GM23338 (cell line): ENCODE measurements around the gene S100A5. TPM values are rescaled to one million over a fixed set of nuclear protein-coding genes. Genes with fewer than 3 reads are reported as not detected.
A peak's percentile ranks its signal among the peaks of the same experiment; 100 is the strongest.

Experiments used
- ATAC-seq: fragments of 200-7000 bp; cut with Tn5 transposase; 3 replicates; pipeline ENCODE4 v1.9.1; 2020
- DNase-seq: peaks from one replicate; pipeline ENCODE4 v3.0.0-alpha.2; 2015; ENCODE audit warnings: low spot score
- H2AFZ ChIP-seq: fragments of 200-600 bp; sonication (generic); 2 replicates; pipeline ENCODE4 v1.8.0; 2016; ENCODE audit warnings: antibody characterized with exemption, mild to moderate bottlenecking, moderate library complexity
- H3F3A ChIP-seq: fragments of 200-600 bp; sonication (generic); replicated peaks from 2 replicates; pipeline ENCODE4 v1.8.0; 2017; ENCODE audit warnings: antibody characterized with exemption, mixed run types, low read depth
- H3K27ac ChIP-seq: fragments of 200-600 bp; sonication (generic); 2 replicates; pipeline ENCODE4 v1.6.1; 2016; ENCODE audit warnings: low read depth
- H3K27me3 ChIP-seq: fragments of 200-600 bp; sonication (generic); 2 replicates; pipeline ENCODE4 v1.8.0; 2016; ENCODE audit warnings: mild to moderate bottlenecking, mixed run types, moderate library complexity; ENCODE audit not compliant: insufficient read depth
- H3K36me3 ChIP-seq: fragments of 200-600 bp; sonication (generic); 2 replicates; pipeline ENCODE4 v1.8.0; 2016; ENCODE audit warnings: mild to moderate bottlenecking; ENCODE audit not compliant: insufficient read depth
- H3K4me1 ChIP-seq: fragments of 200-600 bp; sonication (generic); 2 replicates; pipeline ENCODE4 v1.8.0; 2016; ENCODE audit warnings: mild to moderate bottlenecking, moderate library complexity; ENCODE audit not compliant: insufficient read depth
- H3K4me2 ChIP-seq: fragments of 200-600 bp; sonication (generic); 2 replicates; pipeline ENCODE4 v1.7.1; 2017; ENCODE audit warnings: mixed run types
- H3K4me3 ChIP-seq: fragments of 200-600 bp; sonication (generic); 2 replicates; pipeline ENCODE4 v1.6.1; 2016; ENCODE audit warnings: mixed run types
- H3K79me2 ChIP-seq: fragments of 200-600 bp; sonication (generic); replicated peaks from 2 replicates; pipeline ENCODE4 v1.8.0; 2017; ENCODE audit warnings: mild to moderate bottlenecking; ENCODE audit not compliant: insufficient read depth
- H3K9me2 ChIP-seq: fragments of 200-600 bp; sonication (generic); 2 replicates; pipeline ENCODE4 v1.8.0; 2017; ENCODE audit not compliant: insufficient read depth
- H4K20me1 ChIP-seq: fragments of 200-600 bp; sonication (generic); replicated peaks from 2 replicates; pipeline ENCODE4 v1.8.0; 2017; ENCODE audit warnings: mild to moderate bottlenecking; ENCODE audit not compliant: insufficient read depth
- H3K27ac Mint-ChIP-seq: 2 replicates; pipeline ENCODE4 v1.8.0; 2020; ENCODE audit warnings: inconsistent platforms, mild to moderate bottlenecking, moderate library complexity, mixed read lengths
- H3K27me3 Mint-ChIP-seq: 3 replicates; pipeline ENCODE4 v1.8.0; 2022; ENCODE audit warnings: low read depth, mild to moderate bottlenecking, moderate library complexity, mixed read lengths, inconsistent platforms; ENCODE audit not compliant: insufficient read depth, poor library complexity
- H3K36me3 Mint-ChIP-seq: 3 replicates; pipeline ENCODE4 v1.8.0; 2021; ENCODE audit warnings: low read depth, mild to moderate bottlenecking, inconsistent platforms, moderate library complexity, mixed read lengths
- H3K4me1 Mint-ChIP-seq: 3 replicates; pipeline ENCODE4 v1.8.0; 2020; ENCODE audit warnings: mild to moderate bottlenecking, inconsistent platforms, mixed read lengths
- H3K4me3 Mint-ChIP-seq: 3 replicates; pipeline ENCODE4 v1.8.0; 2021; ENCODE audit warnings: moderate library complexity, mild to moderate bottlenecking, inconsistent platforms, mixed read lengths
- H3K9me3 Mint-ChIP-seq: 3 replicates; pipeline ENCODE4 v1.8.0; 2020; ENCODE audit warnings: moderate library complexity, mild to moderate bottlenecking, inconsistent platforms, mixed read lengths
- polyA plus RNA-seq: library from polyadenylated mRNA; unstranded; fragments of >200 nt; fragmentation: Nextera tagmentation; extraction: Ambion mirVana; gene quantifications from 2 replicates; pipeline ENCODE4 v1.2.1, GENCODE V29; 2016
- total RNA-seq: library from RNA; depleted of rRNA; stranded (reverse); fragments of >200 nt; shearing (Covaris generic); gene quantifications from 2 replicates; pipeline ENCODE4 v1.2.3, GENCODE V29; 2014
- TF ChIP-seq, protein P1 (sequence below), 2 experiments: fragments of 200-600 bp in 1 of 2; sonication (generic) in 1 of 2; conservative IDR thresholded peaks; 2 replicates each; pipeline versions ENCODE4 v1.5.1 to v1.6.1; 2016 to 2017; ENCODE audit warnings: antibody characterized with exemption in 2 of 2, low read depth in 2 of 2, mild to moderate bottlenecking in 2 of 2, moderate library complexity in 1 of 2
- TF ChIP-seq, protein P2 (sequence below): IDR thresholded peaks from one replicate; pipeline ENCODE4 v1.6.1; 2018; ENCODE audit warnings: antibody characterized with exemption; ENCODE audit not compliant: unreplicated experiment

Gene S100A5
- total and polyA plus RNA-seq, 2 experiments from 2014 or later, result 0.47 TPM; not detected in 1

DNA sequence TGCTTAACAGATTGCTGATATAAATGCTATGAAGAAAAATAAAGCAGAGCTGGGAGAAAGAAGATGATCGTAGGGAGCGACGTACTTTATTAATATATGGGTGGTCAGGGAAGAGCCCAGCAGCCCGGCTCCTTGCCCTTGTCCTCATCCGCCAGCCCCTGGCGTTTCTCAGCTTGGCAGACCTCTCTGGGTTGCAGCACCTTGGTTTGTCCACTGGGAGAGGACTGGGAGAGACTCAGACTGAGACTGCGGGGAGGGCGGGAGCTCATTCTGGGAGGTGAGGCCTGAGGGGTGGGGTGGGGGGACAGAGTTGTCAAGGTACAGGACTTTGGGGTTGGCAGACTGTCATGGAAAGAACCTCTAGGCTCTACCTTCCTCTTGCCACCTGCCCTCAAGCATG lies 11.6 kb upstream of the S100A5 start:
- peaks cover 38% of the 10 kb centered on the region for H3K4me1 Mint-ChIP-seq
- H3K9me3 Mint-ChIP-seq, result no peaks in the 10 kb centered on the region
- no peaks in the 10 kb centered on the region for H3K79me2 ChIP-seq
- H3K4me2 ChIP-seq, result no peak overlapping the region
- no peaks in the 10 kb centered on the region for H3F3A ChIP-seq
- no peaks in the 10 kb centered on the region for H3K36me3 ChIP-seq
- H2AFZ ChIP-seq, result no peak overlapping the region
- H3K9me2 ChIP-seq, result no peaks in the 10 kb centered on the region
- H3K4me1 ChIP-seq, result peaks cover 2% of the 10 kb centered on the region; the same call in 1 of the 2 replicates
- H3K27me3 ChIP-seq, result no peaks in the 10 kb centered on the region
- TF ChIP-seq, protein P1, sequence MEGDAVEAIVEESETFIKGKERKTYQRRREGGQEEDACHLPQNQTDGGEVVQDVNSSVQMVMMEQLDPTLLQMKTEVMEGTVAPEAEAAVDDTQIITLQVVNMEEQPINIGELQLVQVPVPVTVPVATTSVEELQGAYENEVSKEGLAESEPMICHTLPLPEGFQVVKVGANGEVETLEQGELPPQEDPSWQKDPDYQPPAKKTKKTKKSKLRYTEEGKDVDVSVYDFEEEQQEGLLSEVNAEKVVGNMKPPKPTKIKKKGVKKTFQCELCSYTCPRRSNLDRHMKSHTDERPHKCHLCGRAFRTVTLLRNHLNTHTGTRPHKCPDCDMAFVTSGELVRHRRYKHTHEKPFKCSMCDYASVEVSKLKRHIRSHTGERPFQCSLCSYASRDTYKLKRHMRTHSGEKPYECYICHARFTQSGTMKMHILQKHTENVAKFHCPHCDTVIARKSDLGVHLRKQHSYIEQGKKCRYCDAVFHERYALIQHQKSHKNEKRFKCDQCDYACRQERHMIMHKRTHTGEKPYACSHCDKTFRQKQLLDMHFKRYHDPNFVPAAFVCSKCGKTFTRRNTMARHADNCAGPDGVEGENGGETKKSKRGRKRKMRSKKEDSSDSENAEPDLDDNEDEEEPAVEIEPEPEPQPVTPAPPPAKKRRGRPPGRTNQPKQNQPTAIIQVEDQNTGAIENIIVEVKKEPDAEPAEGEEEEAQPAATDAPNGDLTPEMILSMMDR (conservative IDR thresholded peaks at IDR 0.05; ENCODE audit: low read depth in 2 of 2), result 0 out of 4 replicates have a peak, but pooled peaks have one; percentile 5 to 25
- TF ChIP-seq, protein P2, sequence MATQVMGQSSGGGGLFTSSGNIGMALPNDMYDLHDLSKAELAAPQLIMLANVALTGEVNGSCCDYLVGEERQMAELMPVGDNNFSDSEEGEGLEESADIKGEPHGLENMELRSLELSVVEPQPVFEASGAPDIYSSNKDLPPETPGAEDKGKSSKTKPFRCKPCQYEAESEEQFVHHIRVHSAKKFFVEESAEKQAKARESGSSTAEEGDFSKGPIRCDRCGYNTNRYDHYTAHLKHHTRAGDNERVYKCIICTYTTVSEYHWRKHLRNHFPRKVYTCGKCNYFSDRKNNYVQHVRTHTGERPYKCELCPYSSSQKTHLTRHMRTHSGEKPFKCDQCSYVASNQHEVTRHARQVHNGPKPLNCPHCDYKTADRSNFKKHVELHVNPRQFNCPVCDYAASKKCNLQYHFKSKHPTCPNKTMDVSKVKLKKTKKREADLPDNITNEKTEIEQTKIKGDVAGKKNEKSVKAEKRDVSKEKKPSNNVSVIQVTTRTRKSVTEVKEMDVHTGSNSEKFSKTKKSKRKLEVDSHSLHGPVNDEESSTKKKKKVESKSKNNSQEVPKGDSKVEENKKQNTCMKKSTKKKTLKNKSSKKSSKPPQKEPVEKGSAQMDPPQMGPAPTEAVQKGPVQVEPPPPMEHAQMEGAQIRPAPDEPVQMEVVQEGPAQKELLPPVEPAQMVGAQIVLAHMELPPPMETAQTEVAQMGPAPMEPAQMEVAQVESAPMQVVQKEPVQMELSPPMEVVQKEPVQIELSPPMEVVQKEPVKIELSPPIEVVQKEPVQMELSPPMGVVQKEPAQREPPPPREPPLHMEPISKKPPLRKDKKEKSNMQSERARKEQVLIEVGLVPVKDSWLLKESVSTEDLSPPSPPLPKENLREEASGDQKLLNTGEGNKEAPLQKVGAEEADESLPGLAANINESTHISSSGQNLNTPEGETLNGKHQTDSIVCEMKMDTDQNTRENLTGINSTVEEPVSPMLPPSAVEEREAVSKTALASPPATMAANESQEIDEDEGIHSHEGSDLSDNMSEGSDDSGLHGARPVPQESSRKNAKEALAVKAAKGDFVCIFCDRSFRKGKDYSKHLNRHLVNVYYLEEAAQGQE, result no peak
- H3K4me3 ChIP-seq, result no peak overlapping the region
- H4K20me1 ChIP-seq, result no peaks in the 10 kb centered on the region
- no peak overlapping the region for H3K27ac ChIP-seq
- ATAC-seq (peak; percentile 84), DNase-seq (peak; percentile 62)
- H3K4me3 Mint-ChIP-seq, result no peak overlapping the region
- no peaks in the 10 kb centered on the region for H3K36me3 Mint-ChIP-seq
- H3K27me3 Mint-ChIP-seq, result peaks cover 16% of the 10 kb centered on the region
- H3K27ac Mint-ChIP-seq, result no peak overlapping the region

DNA sequence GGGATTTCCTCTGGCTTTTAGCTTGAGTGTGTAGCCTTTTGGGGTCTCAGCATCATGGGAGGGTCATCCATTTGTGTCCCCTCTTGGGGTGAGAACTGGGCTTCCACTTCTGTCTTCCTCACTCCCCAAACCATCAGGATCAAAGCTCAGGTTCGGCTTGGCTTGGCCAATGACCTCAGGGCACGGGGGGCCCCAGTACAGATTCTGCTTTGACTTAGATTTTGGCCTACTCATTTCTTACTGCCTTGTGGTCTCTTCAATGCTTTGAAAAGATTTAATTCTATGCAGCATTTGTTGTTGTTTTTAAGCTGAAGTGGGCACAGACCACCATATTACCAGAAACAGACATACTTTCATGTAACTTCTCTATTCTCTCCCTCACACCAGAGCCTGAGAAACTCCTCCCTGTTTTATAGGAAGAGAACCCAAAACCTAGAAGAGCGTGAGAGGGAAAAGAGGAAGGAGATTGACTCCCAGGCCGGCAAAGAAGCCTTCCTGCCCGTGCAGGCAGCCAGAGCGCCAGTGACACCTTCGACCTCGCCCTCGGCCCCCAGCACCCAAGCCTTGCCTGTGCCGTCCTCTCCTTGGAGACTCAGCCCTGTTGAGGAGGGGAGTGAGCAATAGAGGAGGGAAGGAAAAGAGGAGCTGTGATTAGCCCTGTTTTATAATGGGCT lies 10.2 kb upstream of the S100A5 start:
- no peaks in the 10 kb centered on the region for H3K27me3 ChIP-seq
- H3K4me2 ChIP-seq, result no peak overlapping the region
- no peaks in the 10 kb centered on the region for H3K9me3 Mint-ChIP-seq
- H3K4me1 ChIP-seq, result peaks cover 6% of the 10 kb centered on the region; the same call in 1 of the 2 replicates
- H3K27ac Mint-ChIP-seq, result no peak overlapping the region
- no peaks in the 10 kb centered on the region for H3K36me3 Mint-ChIP-seq
- no peak for ATAC-seq
- H3K36me3 ChIP-seq, result no peaks in the 10 kb centered on the region
- H3K27me3 Mint-ChIP-seq, result peaks cover 18% of the 10 kb centered on the region
- DNase-seq, result no peak
- TF ChIP-seq, protein P1 (conservative IDR thresholded peaks at IDR 0.05; ENCODE audit: low read depth in 2 of 2), result no peak
- no peak overlapping the region for H2AFZ ChIP-seq
- H3K9me2 ChIP-seq, result no peaks in the 10 kb centered on the region
- no peak overlapping the region for H3K27ac ChIP-seq
- no peak overlapping the region for H3K4me3 Mint-ChIP-seq
- H3F3A ChIP-seq, result no peaks in the 10 kb centered on the region
- H3K4me3 ChIP-seq, result no peak overlapping the region
- no peaks in the 10 kb centered on the region for H3K79me2 ChIP-seq
- H3K4me1 Mint-ChIP-seq, result peaks cover 47% of the 10 kb centered on the region
- no peaks in the 10 kb centered on the region for H4K20me1 ChIP-seq
